Transverse colon (tissue), 3 donors: ENCODE results near the gene JAM3.

Experiments used
- POLR2A ChIP-seq: fragments of 450-650 bp; IDR thresholded peaks from one replicate; pipeline ENCODE4 v1.6.1; 2016; ENCODE audit warnings: antibody characterized with exemption, mild to moderate bottlenecking, moderate library complexity
- TF ChIP-seq, protein P1 (sequence below), 5 experiments: fragments of 200-600 bp in 3 of 5; fragments of 450-650 bp in 2 of 5; sonication (generic) in 3 of 5; IDR thresholded peaks; 1 replicate in 2 of 5; 2 replicates in 3 of 5; pipeline ENCODE4 v1.5.1; 2016 to 2017; ENCODE audit warnings: antibody characterized with exemption in 5 of 5, inconsistent platforms in 3 of 5, mild to moderate bottlenecking in 2 of 5, moderate library complexity in 1 of 5

DNA sequence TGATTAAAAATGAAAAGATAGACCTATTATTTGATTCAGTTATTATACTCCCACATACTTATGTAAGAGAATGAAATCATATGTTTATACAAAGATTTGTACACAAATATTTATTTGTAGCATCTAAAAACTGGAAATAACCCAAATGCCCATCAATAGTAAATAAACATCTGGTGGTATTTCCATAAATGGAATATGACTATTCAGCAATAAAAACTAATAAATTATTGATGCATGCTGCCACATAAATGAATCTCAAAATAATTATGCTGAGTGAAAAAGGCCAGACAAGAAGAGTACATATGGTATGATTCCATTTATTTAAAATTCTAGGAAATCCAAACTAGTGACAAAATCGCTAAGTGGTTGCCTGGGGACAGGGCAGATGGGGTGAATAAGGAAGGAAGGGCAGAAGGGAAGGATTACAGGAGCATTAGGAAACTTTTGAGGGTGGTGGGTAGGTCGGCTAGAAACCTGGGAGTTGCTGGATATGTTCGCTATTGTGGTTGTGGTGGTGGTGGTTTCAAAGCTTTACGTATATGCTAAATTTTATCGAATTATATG lies 41.5 kb downstream of the JAM3 start:
- TF ChIP-seq, protein P1, sequence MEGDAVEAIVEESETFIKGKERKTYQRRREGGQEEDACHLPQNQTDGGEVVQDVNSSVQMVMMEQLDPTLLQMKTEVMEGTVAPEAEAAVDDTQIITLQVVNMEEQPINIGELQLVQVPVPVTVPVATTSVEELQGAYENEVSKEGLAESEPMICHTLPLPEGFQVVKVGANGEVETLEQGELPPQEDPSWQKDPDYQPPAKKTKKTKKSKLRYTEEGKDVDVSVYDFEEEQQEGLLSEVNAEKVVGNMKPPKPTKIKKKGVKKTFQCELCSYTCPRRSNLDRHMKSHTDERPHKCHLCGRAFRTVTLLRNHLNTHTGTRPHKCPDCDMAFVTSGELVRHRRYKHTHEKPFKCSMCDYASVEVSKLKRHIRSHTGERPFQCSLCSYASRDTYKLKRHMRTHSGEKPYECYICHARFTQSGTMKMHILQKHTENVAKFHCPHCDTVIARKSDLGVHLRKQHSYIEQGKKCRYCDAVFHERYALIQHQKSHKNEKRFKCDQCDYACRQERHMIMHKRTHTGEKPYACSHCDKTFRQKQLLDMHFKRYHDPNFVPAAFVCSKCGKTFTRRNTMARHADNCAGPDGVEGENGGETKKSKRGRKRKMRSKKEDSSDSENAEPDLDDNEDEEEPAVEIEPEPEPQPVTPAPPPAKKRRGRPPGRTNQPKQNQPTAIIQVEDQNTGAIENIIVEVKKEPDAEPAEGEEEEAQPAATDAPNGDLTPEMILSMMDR (IDR thresholded peaks at IDR 0.05), result no peak
- no peak for TF ChIP-seq POLR2A
